HG02840 (cell line): ENCODE data around the gene CD58.
A peak's percentile ranks its signal among the peaks of the same experiment; 100 is the strongest.
"Not testable (repeated sequence)": the region's sequence is repeated elsewhere in the genome, so short reads cannot be mapped to it uniquely, and the experiment has no call there.

Experiments
- ATAC-seq: cut with Tn5 transposase; IDR thresholded peaks from one replicate; pipeline ENCODE4 v1.9.1; 2021; ENCODE audit warnings: mild to moderate bottlenecking, moderate library complexity, moderate number of reproducible peaks; ENCODE audit not compliant: unreplicated experiment, low FRiP score

CD58 gene, protein sequence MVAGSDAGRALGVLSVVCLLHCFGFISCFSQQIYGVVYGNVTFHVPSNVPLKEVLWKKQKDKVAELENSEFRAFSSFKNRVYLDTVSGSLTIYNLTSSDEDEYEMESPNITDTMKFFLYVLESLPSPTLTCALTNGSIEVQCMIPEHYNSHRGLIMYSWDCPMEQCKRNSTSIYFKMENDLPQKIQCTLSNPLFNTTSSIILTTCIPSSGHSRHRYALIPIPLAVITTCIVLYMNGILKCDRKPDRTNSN

GRCh38 chr1:116570358-116571214, at the start of gene CD58:
Gene CD58 (minus strand): TSS chr1:116571026. CDS start chr1:116570972, 54 bp downstream.
- ATAC-seq, result peak; percentile 52

DNA sequence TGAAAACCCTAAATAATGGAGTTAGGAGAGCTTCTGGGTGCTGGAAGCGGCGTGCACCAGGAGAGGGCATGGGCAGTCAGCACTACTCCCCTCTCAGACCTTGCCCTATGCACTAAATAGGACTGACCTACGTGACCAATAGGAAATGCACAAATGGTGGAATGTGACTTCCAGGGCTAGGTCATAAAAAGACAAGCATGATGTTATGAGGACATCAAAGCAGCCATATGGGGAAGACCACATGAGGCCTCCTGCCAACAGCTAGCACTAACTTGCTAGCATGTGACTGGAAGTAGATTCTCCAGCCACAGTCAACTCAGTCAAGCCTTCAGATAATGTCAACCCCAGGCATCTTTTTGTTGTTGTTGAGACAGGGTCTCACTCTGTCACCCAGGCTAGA, 49.6 kb upstream of the CD58 start:
- ATAC-seq, result not testable (repeated sequence)

DNA sequence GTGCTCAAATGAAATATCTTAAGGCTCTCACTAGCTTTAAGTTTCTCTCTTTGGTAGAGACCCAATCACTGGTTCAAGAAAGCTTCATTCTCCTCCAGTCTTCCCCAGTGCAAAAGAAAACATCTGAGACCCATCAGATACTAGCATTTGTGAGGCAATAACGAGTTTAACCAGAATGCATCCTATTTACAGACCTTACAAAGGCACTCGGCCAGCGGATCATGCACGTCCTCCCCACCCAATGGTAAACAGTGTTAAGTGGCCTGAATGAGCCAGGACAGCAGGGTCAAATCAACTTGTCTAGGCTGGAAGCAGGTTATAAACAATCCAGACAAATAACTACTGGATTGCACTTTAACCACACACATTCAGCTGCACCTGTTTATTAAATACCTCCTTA, 48.3 kb upstream of the CD58 start:
- ATAC-seq, result not testable (repeated sequence)

- not testable (repeated sequence) for ATAC-seq
These were observed 47.0 kb upstream of the CD58 start for GRCh38 chr1:116617808-116618207.

- ATAC-seq, result not testable (repeated sequence)
These were observed 43.0 kb upstream of the CD58 start for GRCh38 chr1:116613825-116614224.

DNA sequence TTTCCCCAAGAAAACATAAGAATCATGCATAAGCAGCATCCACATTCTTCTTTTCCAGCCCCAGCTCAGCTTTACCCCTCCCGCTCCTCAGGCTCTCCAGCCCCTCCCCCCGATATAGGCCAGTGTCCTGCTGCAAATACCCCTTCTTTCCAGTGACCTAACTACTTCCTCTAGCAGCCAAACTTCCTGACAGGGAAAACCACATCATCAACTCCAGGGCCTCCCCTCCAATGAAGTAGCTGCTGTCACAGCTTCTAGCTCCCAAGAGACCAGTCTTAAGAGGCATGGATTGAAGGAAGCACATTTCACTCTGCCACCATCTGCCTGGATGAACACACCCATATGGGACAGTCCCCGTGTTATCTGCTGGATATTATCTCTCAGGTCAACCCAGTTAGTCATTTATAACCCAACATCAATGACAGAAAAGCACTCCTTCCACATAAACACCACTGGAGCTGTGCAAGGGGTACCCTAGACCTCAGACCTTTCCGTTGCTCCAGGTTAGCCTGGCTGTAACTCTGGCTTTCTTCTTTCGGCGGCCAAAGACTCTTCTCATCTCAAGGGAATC, 39.1 kb upstream of the CD58 start:
- not testable (repeated sequence) for ATAC-seq

DNA sequence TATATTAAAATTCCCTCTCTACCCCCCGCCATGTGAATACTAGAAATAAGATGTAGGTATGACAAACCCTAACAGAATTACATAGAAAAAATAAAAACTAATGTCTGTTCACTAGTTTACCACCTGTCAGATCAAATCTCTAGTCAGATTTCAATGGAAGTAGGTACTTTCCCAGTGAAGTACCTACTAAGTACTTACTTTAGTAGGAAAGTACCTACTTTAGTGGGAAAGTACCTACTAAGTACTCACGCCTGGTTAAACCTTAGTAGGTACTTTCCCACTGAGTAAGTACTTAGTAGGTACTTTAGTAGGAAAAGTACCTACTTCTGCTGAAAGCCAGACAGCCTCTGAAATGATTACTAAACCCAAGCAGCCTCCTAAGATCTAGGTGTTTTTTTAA, 38.0 kb upstream of the CD58 start:
- not testable (repeated sequence) for ATAC-seq

DNA sequence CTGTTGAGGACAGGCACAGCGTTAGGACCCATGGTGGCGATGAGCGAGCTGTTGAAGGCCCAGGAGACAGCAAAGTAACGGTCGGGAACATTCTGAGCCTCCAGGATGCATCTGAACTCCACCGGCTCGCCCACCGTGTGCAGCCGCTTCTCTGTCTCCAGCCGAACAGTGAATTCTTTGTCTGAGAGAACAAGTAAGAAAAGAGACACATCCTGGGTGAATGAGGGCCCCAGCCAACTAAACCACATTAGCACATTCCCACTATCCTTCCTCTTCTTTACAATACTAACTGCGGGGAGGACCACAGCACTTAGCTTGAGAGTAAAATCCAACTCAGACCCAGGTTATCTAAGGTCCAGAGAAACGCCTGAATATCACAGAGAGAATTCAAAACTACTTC, 37.3 kb upstream of the CD58 start:
- not testable (repeated sequence) for ATAC-seq

- not testable (repeated sequence) for ATAC-seq
These were observed 36.6 kb upstream of the CD58 start for GRCh38 chr1:116607463-116607862.

DNA sequence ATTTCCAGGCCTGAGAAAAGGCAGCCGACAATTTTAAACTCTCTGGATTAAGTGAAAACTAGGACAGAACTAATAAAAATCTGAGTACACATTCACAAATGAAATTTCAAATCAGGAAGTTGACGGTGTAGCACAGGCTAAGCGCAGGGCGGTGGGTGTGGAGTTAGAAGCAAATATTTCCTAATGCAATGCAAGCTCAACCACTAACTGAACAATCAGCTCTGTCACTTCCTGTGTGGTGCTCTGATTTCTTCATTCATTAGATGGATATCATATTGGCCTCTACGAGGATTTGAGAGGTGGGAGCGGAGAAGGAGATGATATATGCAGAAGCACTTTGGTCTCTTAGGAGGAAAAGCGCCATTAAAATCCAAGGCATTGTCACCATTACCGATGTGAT, 35.2 kb upstream of the CD58 start:
- not testable (repeated sequence) for ATAC-seq

GRCh38 chr1:116605315-116605714, 34.5 kb upstream of the CD58 start:
- no peak for ATAC-seq

- ATAC-seq, result not testable (repeated sequence)
These were observed 33.6 kb upstream of the CD58 start for GRCh38 chr1:116604408-116604807.

DNA sequence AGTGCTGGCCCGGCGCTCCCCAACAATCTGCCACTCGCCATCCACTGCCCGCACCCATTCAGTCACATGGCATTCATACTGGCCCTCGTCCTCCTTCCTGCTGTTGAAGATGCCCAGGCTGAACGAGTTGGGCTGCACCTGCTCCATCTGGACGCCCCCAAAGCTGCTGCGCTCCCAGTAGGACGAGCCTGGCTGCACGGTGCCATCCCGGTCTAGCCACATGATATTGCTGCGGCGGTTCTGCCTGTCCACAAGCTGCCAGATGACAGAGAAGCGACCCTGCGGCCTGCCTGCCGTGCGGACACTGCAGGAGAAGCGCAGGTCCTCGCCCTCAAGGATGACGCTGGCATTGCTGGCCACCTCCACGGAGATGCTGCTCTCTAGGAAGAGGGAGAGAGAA, 32.8 kb upstream of the CD58 start:
- not testable (repeated sequence) for ATAC-seq

DNA sequence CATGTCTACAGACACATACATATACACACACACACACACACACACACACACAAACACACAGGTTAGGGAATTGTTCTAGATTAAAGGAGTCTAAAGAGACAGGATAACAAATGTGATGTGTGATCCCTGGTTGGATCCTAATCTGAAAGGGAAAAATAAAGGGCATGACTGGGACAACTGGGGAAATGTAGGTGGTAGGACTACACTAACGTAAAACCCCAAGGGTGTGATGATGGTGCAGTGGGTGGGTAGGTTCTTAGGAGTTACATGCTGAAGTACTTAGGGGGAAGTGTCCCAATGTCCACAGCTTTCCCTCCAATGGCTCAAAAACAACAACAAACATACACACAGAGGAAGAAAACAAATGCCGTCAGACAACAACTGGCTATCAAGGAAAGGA, 28.5 kb upstream of the CD58 start:
- not testable (repeated sequence) for ATAC-seq

DNA sequence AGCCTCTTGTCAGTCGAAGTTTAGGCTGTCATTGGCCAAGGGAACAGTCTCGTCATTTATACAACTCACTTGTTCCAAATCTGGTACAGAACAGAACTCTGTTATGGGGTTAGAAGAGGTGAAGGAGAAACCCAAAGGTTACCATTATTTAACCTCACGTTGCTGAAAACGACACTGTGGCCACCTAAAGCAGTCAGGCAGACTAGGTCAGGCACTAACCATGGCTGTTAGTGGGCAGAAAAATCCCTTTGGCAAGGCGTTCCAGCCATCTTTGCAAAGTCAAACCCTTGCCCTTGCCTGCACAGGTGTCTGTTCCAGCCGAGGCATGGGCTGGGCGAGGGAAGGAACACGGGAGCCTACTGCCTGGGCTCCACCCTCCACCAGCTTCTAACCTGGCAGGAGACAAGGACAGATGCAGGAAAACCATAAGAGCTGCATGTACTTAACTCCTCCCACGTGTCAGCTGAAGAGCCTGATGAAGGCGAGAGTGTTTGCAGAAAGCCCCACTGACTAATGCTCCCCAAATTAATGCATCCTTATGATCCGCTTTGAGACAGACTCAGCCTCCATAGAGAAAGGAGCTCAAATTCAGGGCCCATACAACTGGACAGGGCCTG, 27.7 kb upstream of the CD58 start:
- ATAC-seq, result not testable (repeated sequence)

DNA sequence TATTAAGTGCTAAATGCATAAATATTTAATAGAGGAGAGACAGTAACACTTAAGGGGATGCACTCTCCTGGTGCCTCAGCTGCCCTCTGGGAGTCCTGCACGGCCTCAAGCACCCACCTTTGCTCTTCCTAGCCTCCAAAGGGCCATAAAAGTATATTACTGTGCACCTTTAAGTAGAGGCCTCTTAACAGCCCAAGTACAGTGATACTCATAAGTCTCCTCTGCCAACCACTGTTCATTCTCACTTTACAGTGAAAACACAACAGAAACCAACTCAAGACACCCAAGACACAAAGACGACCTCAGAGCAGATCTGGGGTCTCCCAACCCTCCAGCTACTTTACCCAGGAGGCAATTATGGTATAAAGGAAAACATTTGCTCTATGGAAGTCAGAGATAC, 26.6 kb upstream of the CD58 start:
- ATAC-seq, result peak; percentile 48

DNA sequence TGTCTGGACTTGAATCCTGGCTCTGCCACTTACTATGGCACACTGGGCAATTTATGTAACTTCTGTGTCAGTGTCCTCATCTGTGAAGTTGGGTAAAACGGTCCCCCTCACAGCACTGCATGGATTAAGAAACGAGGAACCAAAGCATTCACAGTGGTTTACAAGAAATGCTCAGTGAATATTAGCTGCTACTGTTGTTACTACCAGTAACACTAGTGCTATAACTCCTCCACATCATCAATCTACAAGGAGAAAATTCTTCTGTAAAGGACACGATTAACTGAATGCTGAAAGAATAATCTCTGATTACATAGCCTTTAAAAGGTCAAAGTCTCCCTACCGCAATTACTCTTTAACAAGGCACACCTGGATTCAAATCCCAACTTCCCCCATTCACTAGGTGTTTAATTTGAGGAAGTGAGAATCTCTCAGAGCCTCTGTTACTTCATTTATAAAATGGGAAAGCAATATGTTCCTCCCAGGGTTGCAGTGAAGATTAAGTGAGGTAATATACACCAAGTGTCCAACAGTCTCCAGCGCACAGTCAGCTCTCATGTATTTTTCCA, 26.0 kb upstream of the CD58 start:
- not testable (repeated sequence) for ATAC-seq

DNA sequence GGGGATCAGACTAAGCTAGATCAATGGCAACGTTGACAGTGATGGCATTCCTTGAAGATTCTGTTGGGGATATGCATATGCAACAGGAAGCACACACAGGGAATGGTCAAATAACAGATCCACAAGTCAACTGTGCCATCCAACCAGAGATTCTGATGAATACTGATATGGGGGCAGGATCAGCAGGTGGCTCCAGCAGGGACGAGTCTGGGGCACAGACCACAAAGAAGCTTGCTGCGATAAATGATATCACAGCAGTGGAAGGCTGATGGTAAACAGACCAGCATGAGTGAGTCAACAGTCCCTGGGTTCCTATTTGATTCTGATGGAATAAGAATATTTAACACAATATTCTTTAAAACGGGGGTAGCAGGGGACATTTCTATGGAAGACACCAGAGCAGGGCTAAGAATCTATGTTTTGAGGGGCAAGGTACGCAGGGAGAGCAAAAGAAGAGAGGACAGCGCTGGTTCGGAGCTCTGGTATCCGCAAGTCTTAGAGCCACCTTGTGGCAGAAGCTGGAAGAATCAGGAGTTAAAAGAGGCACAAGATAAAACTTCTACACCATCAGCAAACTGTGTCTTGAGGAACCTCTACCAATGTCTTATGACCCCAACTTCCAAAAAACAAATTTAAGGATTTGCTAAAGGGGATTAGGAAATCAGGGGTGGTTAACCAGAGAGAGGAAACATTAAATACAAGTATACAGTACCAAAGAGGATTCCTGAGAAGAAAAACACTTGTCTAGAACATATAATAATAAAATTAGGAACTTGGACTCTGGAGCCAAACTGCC, 25.3 kb upstream of the CD58 start:
- peak; percentile 45 for ATAC-seq

DNA sequence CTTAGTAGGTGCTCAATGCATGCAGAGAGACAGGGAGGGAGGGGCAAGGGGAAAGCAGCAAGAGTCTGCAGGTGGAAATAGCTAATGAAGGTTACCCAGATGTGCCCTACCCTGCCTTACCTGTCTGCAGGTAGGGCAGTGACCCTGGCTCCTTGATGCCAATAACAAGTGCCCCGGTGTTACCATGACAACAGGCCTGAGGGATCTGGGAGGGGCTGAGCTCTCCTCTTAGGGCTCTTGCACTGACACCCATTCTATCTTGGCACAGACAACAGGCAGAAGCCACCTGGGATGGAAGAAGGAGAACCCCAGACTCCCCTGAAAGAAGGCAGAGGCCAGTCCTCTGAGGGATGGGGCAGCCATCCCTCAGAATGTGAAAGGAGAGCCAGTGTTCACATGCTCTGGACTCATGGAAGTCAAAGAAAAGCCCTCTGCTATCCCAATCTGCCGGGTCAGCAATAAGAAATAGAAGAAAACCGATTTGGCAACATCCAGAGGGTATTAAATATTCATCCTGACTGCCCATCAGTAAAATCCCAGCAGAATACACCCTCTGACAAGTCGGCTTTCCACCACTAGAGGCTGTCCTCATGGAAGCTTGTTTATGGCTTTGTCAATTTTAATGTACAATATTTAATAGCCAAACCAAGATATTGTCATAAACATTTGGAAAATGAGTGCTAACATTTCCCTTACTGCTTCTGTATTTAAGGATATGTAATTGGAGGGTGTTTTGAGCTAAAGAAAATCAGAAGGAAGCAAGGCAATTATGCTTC, 24.4 kb upstream of the CD58 start:
- ATAC-seq, result not testable (repeated sequence)
